GM04503 (cell line): ENCODE results near the gene PTTG1.

Source experiments
- DNase-seq: peaks from one replicate; pipeline ENCODE4 v3.0.0-alpha.2; 2012; ENCODE audit warnings: low read depth

PTTG1 gene

DNA sequence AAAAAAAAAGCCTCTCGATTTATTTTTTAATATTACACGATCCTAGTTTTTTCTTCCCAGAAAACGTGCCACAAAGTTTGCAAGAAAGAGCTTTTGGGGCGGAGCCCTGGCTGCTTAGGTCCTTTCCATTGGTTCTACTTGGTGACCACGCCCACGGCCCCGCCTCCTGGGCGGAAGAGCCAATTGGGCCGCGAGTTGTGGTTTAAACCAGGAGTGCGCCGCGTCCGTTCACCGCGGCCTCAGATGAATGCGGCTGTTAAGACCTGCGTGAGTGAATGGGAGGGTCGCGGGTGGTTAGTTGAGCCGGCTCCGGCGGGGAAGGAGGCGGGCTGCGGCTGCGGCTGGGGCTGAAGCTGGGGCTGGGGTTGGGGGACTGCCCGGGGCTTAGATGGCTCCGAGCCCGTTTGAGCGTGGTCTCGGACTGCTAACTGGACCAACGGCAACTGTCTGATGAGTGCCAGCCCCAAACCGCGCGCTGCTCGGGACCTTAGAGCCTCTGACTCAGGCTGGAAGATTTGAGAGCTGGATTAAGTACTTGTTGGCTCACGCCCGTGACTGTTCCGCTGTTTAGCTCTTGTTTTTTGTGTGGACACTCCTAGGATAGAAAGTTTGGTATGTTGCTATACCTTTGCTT, at the start of gene PTTG1:
PTTG1 (plus strand) TSS at position 231 of the 634 bp plus-strand sequence. CDS start 458 bp downstream, outside the sequence.
- DNase-seq: peak; percentile 72

DNA sequence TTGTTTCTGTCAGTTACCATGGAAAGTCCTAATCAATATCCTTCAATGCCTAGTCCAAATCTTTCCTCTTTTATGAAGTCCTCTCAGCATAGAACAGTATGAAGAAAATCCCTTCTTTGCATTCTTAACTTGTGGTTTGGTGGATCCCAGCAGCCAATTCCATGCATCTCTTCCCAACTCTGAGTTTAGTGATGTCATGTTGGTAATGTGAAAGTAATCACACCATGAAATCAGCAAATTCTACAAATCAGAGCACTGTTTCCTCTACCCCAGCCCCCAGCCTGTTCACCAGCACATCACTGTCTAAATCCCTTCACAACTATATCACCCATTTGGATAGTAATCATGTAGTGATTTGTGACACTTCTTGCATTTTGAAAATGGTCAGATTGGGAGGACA, 46.5 kb upstream of the PTTG1 start:
- DNase-seq: no peak

DNA sequence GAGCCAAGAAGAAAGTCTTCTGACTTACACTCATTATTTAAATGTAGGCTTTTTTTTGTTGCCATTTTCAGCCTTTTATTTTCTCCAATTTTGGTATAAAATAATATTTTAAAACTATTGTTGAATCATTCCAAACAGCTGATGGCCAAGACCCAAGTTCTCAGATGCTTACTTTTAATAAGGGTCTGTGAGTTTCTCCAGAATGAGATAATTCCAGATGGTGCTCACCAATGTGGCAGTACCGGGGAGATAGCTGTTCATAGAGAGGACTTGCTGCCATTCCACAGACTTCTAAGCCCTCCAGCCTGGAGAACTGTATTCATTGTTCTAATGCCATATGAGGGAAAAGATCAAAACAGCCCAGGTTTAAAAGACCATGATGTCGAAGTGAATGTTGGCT, 46.0 kb upstream of the PTTG1 start:
- no peak for DNase-seq

DNA sequence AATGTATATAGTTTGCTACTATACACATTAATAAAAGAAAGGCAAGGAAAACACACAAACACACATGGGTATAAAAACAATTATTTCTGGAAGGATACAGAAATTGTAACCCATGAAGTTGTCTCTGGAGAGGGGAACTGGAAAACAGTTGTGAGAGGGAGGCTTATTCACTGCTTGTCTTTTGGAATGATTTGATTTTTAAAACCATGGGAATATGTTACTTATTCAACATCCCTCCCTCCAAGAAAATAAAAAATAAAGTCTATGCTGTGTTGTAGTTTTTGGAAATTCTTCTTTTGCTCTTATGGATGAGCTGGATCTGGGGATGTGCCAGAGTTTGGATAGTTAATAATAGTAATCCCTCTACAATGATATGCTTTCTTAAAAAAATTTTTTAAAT, 45.2 kb upstream of the PTTG1 start:
- DNase-seq: no peak

DNA sequence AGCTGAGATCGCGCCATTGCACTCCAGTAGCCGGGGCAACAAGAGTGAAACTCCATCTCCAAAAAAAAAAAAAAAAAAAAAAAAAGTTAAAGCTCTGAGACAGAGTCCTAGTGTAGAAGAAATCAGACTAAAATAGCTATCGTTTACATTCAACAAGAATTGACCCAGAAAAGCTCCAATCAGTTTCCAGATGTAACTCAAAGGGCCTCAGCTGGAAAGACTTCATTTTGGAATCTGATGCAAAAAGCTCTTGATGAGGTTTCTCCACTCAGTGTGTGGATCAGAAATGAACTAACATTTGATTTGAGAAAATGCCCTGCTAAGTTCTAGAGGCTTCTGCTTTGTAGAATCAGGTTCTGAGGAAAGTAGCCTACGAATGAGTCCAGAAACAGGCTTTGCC, 44.0 kb upstream of the PTTG1 start:
- no peak for DNase-seq

DNA sequence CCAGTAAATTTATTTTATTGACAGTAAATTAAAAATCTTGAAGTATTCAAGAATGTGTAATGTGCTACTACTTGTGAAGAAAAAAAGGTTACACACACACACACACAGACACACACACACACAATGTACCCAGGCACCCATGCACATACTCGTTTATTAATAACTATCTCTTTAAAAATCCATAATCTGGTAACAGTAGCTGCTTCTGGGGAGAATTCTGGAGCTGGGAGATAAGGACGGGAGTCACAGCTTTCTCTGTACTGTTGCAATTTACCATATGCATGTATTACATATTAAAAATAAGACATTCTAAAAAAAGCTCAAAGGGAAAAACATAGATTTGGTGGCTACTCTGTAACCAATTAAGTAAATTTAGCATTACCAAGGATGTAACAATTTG, 43.3 kb upstream of the PTTG1 start:
- DNase-seq: no peak

DNA sequence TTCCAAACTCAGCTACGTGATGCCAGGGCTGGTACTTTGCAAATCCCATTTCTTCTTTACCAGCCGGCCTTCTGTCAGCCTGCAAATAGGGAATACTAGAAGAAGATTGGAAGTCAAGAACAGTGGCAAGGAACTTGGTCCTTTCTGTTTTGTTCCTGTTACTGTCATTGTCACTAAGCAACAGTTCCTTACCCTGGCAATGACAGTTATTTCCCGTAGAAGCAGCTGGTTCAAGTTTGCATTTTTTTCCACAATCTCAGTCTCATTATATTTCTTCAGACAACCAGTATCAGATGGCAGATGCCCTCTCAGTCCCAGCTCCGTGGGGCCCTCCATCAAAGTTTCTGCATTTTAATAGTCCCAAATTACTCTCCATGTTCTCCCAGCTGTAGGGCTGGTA, 42.1 kb upstream of the PTTG1 start:
- no peak for DNase-seq

DNA sequence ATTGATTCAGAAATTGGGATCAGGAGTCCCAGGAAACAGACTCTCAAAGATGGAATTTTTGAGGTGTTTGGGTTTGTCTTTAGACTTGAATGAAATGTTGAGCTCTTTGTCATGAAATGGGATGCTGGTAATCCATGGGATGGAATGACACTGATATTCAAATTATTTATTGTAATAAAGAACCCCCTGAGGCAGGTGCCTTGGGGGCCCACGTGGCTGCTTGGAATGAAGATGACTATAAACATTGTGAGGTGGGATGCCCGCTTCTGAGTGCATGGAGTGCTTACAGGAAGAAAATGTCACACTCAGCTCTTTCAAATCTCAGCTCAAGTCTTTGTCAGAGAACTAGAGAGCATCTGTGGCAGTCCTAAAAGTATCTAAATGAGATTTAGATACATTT, 41.6 kb upstream of the PTTG1 start:
- DNase-seq: no peak

DNA sequence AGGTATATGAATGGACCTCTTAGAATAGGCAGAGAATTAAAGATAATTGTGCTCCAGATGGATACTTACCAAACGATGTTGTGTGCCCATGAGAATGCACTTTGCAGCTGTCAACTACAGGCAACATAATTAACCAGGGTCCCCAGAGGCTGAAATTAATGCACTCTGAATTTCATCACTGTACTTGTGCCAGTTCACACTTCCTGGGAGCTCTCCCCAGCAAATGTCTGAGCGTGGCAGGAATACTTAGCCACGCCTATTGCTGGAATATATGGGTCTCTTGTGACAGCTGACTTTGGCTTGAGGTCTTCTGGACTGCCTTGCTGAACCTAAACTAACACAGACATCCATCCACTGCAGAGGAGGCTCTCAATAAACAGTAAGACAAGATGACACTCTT, 39.3 kb upstream of the PTTG1 start:
- DNase-seq: no peak

DNA sequence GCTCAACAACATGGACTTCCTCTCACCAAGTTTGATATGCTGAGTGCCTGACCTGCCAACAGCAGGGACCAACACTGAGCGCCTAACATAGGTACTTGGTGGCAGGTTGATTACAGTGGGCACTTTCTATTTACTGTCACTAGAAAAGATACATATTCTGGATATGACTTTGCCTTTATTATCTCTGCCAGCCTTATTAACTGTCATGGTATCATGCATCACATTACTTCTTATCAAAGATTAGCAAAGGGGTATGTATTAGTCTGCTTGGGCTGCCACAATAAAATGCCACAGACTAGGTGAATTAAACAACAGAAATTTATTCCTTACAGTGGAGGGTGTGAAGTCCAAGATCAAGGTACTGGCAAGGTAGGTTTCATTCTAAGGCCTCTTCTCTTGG, 37.0 kb upstream of the PTTG1 start:
- no peak for DNase-seq

DNA sequence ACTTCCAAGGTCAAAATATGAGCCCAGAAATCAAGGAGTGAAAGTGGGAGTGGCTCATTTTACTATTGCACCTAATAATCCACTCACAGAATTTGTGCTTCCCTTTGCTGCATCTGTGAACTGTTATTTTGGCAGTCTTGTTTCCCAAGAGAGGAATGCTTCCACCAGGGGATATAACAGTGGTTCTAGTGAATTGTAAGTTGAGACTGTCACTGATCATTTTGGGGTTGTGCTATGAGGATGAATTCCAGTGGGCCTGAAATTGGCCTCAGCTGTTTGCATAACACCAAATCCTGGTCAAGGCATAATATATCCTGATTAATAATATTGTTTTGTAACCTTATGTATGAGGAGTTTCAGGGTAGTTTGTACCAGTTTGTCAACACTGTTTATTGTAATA, 36.2 kb upstream of the PTTG1 start:
- DNase-seq: no peak

DNA sequence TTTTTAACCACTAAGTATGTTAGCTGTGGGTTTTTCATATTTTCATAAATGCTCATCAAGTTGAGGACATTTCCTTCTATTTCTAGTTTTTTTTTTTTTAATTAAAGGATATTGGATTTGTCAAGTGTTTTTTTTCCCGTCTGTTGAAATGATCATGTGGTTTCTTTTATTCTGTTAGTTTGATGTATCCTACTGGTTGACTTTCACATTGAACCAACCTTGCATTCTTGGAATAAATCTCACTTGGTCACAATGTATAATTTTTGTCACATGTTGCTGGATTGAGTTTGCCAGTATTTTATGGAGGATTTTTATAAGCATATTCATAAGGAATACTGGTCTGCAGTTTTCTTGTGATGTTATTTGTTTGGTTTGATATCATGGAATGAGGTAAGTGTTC, 34.2 kb upstream of the PTTG1 start:
- no peak for DNase-seq

DNA sequence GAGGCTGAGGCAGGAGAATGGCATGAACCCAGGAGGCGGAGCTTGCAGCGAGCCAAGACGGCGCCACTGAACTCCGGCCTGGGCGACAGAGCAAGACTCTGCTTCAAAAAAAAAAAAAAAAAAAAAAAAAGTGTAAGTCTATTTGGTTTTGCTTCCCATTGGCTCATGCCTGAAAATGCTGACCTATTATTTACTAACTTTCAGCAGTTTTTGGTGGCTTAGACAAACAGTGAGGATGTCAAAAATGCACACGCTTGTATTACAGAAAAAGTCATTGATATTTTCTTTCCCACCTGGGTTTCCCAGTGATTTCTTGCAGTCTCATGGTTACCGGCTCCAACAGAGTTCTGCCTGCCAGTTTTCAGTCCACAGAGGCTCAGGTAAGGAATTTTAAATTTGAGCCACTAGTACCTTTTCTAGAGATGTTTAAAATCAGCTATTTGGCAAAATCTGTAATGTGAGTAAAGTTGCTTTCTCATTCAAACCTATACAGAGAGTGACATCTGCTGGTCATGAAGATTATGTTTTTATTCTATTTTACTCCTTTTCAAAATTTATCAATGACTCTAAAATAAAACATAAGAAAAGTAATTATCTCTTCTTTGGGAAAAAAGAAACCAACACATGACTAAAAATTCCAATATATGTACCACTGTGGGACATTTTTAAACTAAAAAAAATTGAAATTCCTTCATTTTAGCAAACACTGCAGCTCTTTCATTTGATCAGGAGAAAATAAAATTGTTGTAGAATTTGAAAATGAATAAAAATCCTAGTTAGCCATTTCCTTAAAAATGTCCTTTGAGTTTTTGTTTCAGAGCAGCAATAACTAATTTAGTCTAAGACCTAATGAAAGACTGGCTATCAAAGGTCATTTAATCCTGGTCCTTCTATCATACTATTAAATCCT, 30.6 kb upstream of the PTTG1 start:
- DNase-seq: no peak

DNA sequence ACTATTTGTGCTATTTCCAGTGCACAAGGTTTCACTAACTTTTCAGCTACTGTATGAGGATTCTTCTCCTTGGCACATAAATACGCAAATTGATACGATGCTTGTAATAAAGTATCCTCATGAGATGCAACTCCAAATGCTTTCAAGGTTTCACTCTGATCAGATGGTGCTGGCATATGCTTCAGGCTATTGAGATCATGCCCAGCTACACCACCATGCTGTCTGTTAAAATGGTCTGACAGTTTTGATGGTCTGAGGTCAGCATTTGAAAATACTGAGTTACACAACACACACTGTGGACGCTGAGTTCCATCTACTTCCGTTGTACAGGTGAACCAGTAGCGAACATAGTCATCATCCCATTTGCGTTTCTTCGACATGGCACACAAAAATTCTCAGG, 26.5 kb upstream of the PTTG1 start:
- DNase-seq: no peak

DNA sequence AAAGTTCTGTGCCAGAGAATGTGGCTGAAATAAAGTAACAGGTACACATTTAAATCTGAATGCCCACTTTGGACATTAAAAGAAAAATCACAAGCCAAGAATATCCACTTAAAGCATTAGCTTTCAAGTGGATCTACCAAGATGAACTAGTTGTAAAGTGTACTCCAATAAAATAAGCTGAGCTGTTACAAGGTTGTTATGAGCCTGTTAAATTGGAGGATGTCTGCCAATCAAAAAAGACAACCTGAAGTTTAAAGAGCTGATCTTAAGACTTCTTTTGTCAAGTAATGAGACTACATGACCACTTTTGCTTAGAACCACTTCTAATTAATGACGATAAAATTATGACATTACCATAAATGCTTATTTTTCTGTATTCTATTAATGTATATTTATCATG, 24.2 kb upstream of the PTTG1 start:
- no peak for DNase-seq

DNA sequence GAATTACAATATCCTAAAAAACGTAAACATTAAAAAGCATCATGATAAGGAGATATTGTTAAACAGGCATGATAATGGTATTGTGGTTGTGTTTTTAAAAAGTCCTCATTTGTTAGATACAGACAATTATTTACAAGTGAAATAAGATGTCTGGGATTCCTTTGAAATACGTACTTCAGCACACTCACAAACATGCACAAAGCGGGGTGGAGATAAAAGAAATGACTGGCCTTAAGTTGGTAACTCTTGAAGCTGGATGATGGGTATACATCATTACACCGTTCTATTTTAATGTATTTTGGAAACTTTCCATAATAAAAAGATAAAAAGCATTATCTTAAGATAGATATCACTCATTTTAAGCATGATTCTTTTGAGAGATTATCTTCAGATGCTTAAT, 22.8 kb upstream of the PTTG1 start:
- DNase-seq: no peak

DNA sequence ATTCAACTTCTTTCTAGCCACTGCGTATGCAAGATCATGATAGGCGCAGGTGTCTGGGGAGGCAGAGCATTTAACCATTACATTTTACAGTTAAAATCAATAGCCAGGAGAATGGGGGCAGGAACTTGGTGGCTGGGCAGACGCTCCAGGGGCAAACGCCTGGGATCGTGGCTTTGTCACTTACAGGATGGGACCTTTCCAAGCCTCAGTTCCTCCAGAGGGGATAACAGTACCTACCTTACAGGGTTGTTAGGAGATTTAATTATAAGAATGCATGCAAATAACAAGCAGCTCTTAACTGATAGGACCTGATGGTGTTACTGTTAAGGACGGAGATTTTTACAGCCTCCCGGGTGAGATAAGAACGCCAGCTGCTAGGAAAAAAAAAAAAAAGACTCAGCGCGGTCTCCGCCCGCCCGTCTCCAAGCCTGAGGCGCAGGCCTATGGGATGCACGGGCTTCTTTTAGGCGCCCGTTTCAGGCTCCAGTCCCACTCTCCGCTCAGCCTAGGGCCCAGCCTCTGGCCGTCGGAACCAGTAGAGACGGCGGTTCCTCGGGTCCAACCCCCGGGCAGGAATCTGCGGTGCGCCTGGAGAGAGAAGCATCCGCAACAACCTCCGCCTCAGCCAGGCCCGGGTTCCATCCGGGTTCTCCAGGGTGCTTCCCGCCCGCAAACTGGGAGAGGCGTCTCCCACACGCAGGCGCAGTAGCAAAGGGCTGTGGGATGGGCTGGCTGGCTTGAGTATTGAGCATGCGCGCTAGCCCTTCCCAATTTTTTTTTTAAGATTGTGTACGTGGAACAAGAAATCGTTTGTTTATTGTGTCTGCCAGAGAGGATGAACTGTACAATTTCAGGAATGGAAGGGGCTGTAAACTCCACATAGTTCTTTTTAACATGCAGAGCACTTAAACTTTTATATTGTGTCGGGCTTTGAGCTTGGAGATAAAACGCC, 22.0 kb upstream of the PTTG1 start, which contains the start of gene FAM200C:
FAM200C (minus strand) TSS at position 653 of the 952 bp plus-strand sequence. CDS start 4,564 bp downstream, outside the sequence.
- DNase-seq: peak; percentile 64

DNA sequence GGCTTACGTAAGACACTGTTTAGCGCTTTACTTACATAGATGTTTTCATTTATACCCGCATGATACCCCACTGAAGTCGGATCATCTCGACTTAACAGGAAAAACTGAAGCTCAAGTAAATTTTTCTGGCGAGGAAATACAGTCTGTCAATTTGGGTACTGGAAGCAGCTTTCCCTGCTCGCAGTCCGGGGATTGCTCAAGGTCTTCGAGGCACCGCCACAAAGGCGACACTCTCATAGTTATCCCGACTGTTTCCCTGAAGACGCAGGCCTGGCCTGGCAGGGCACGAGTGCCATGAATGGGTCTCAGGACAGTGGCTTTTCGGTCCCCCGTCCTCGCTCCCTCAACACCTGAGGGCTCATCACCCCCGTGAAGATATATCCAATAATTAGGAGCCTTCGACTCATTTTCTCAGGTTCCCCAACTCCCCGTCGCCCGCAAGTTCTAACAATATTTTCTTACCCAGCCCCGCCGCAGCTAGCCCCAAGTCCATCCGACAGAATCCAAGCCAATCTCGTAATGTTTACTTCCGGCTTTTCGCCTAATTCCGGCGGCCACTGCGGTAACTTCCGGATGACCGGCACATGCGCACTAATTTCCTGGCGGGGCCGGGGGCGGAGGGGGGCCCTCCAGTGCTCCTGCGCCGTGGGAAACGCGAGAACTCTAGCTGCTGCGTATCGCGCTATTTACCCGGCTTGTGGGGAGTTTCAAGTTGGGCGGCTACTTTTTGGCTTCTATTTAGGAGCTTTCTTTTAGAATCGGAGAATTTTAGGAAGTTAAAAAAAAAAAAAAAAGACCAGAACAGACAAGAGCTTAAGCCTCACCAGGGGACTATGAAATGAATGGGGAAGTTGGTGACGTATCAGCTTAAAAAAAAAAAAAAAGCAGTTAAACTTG, 2.8 kb upstream of the PTTG1 start, which contains the start of gene SLU7:
SLU7 (minus strand) TSS at position 521 of the 897 bp plus-strand sequence. CDS start 3,787 bp downstream, outside the sequence.
- peak; percentile 77 for DNase-seq

DNA sequence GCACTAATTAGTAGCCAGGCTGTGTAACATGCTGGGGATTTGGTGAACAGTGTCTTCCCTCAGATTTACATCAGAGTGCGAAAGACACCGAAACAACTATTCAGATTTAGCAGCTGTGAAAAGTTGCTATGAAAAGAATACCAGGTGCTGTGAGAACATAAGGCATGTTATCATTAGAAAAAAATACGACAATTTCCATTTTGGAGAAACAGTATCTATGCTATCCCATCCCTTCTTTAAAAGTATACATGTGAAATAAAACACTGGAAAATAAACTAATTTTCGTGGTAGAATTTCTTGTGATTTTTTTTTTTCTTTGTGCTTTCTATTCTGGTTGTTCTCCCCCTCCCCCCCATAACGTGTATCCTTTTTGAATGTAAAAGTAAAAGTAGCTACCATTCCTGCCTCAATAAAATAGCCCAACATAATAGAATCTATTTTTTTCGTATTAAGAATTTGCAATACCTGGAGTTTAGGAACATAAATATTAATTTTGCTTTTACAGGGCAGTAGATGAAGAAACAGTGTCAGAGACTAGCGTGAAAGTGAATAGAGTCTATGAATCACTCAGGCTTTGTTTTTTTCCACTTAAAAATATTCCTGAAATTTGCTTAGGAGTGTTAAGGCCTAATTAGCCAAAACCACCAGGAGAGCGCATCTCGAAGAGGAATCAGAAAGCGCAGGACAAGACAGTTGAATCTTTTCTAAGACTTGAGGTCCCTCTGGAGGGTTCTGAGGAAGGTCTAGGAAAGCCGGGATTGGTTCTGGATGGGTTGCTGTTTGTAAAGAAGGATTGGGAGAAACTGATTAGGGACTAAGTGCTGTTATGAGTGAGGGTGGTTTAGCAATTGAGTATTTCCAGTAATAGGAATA, 2.0 kb upstream of the PTTG1 start:
- DNase-seq: no peak

DNA sequence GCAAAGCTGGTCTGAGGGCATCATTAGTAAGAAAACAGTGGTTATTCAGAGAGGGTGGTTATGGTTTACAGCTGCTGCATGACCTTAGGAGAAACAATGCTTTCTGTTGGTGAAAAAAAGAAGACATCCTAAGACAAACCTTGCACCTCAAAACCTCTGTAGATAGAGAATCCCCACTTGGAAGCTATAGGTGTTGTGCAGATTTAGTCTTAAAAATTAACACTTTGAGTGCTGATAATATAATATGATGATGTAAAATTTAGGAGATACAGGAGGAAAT, 1.4 kb upstream of the PTTG1 start:
- no peak for DNase-seq
